C4-2B (cell line): ENCODE data around the gene SELENOF.

Source experiments
- ZFX ChIP-seq: fragments of 450-650 bp; IDR thresholded peaks from 2 replicates; pipeline ENCODE4 v1.6.1; 2017
- TF ChIP-seq, protein P1 (sequence below): fragments of 450-650 bp; conservative IDR thresholded peaks from 2 replicates; pipeline ENCODE4 v1.5.1; 2017; ENCODE audit warnings: mild to moderate bottlenecking

DNA sequence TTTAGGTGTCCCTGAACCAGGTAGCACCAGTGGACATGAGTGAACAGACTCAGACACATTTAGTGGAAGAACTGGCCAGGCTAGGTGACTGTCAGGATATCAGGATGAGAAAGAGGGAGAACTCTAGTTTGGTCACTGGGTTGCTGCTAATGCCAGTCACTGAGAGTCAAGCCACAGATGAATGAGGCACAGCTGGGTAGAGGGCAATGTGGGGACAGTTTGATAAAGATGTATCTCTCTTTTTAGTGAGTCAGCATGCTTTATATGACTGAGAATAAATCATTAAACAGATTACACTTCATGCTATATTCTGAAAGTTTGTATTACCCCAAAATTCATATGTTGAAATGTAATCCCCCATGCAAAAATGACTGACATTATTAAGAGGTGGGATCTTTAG is 87.1 kb downstream of the SELENOF start:
- TF ChIP-seq, protein P1, sequence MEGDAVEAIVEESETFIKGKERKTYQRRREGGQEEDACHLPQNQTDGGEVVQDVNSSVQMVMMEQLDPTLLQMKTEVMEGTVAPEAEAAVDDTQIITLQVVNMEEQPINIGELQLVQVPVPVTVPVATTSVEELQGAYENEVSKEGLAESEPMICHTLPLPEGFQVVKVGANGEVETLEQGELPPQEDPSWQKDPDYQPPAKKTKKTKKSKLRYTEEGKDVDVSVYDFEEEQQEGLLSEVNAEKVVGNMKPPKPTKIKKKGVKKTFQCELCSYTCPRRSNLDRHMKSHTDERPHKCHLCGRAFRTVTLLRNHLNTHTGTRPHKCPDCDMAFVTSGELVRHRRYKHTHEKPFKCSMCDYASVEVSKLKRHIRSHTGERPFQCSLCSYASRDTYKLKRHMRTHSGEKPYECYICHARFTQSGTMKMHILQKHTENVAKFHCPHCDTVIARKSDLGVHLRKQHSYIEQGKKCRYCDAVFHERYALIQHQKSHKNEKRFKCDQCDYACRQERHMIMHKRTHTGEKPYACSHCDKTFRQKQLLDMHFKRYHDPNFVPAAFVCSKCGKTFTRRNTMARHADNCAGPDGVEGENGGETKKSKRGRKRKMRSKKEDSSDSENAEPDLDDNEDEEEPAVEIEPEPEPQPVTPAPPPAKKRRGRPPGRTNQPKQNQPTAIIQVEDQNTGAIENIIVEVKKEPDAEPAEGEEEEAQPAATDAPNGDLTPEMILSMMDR, result no peak
- no peak for TF ChIP-seq ZFX
